Measurements from ENCODE around the gene TEX13A. TPM values are rescaled to one million over a fixed set of nuclear protein-coding genes. Genes with fewer than 3 reads are reported as not detected.

TEX13A gene, protein sequence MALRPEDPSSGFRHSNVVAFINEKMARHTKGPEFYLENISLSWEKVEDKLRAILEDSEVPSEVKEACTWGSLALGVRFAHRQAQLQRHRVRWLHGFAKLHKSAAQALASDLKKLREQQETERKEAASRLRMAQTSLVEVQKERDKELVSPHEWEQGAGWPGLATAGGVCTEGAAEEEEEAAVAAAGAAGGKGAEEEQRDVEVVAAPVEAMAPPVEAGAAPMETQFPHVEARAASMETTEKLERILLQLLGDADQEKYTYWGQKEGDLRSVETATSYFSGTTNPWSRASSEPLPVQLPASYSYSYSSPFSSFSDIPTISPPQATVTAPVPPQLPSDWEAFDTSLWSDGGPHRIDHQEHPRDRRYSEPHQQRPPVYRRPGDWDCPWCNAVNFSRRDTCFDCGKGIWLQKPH
- total RNA-seq (not detected), polyA plus RNA-seq (not detected)

DNA sequence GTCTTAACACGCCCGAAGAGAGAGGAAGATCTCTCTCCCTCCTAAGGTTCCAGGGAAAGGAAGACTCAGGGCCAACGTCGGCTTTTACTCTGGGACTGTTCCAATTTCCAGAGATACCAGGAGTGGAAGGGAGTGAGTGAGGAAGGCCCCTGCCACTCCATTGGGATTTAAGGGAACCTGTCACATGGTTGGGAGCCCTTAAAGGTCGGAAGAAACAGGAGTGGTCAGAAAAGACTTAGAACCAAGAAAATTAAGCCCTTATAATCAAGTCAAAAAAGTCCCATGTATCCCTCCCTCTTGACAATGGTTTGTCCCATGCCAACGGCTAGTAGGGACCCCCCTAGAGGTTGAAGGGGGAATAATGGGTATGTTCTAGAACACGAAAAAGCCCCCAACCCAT lies at the start of gene TEX13A:
TSS of gene TEX13A (minus strand) at position 59 of the 400 bp plus-strand sequence. CDS start 297 bp downstream, outside the sequence.
- DNase-seq (no peak), ATAC-seq (no peak), FAIRE-seq (no peak)
- no peak for TF ChIP-seq CTCF (IDR thresholded peaks at IDR 0.05)
- WGBS, 2 donors, result 67 to 70% methylated on average over 7 of the region's 7 CpGs
- intact Hi-C loops (cut with DNase I), result no loop called here
- Histone ChIP-seq H3K4me1 (no peaks in the 10 kb centered on the region), H3K27ac (no peak within 1 kb of the TSS), H3K9me3 (no peaks in the 10 kb centered on the region), H3K4me3 (no peak within 1 kb of the TSS), H3K36me3 (no peaks in the 10 kb centered on the region), H3K27me3 (peaks cover 0 to 13% (median 0%) of the 10 kb centered on the region in 4 donors)

- WGBS, 2 donors, result 90 to 93% methylated on average over 2 of the region's 2 CpGs
- Histone ChIP-seq H3K9me3 (no peaks in the 10 kb centered on the region), H3K27ac (no peak overlapping the region), H3K4me1 (no peaks in the 10 kb centered on the region), H3K4me3 (no peak overlapping the region), H3K36me3 (no peaks in the 10 kb centered on the region), H3K27me3 (peaks cover 0 to 12% (median 1%) of the 10 kb centered on the region in 4 donors)
- intact Hi-C loops (cut with DNase I), result no loop called here
- DNase-seq, result no peak
- no peak for FAIRE-seq
- ATAC-seq, result no peak
- no peak for TF ChIP-seq CTCF (IDR thresholded peaks at IDR 0.05)
Observed at GRCh38 chrX:105269386-105269785, 48.9 kb upstream of the TEX13A start.

- Histone ChIP-seq H3K27ac (no peak overlapping the region), H3K4me1 (no peaks in the 10 kb centered on the region), H3K9me3 (no peaks in the 10 kb centered on the region), H3K4me3 (no peak overlapping the region), H3K27me3 (peaks cover 0 to 12% (median 1%) of the 10 kb centered on the region in 4 donors), H3K36me3 (no peaks in the 10 kb centered on the region)
- no peak for FAIRE-seq
- ATAC-seq, result no peak
- 56 to 70% methylated on average over 2 of the region's 2 CpGs for WGBS, 2 donors
- no peak for DNase-seq
- TF ChIP-seq CTCF (IDR thresholded peaks at IDR 0.05), result no peak
- intact Hi-C loops (cut with DNase I), result no loop called here
Observed at GRCh38 chrX:105267167-105267566, 46.7 kb upstream of the TEX13A start.

DNA sequence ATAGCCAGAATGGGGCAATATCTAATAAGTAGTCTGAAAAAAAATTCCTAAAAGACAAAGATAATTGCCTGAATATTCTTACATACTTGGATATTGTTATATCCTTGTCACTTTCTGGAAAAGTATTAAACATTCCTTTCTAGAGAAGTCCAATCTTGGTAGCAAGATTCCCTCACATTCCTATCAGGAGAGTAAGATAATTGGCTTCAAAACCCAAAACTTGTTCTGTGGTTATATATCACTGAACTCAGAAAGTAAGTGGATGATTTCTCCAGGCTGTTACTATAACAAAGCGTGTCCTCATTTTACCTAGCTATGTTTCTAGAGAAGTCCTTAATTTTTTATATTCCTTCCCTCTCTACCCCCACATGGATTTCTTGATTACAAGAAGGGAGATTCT lies 46.0 kb upstream of the TEX13A start:
- no peaks in the 10 kb centered on the region for H3K4me1 ChIP-seq
- no peak overlapping the region for H3K27ac ChIP-seq
- FAIRE-seq (no peak), DNase-seq (no peak), ATAC-seq (no peak)
- no peaks in the 10 kb centered on the region for H3K9me3 ChIP-seq
- intact Hi-C loops (cut with DNase I), result no loop called here
- WGBS, 2 donors, result 70 to 72% methylated on average over 1 of the region's 1 CpG
- no peak overlapping the region for H3K4me3 ChIP-seq
- peaks cover 0 to 12% (median 1%) of the 10 kb centered on the region in 4 donors for H3K27me3 ChIP-seq
- TF ChIP-seq CTCF (IDR thresholded peaks at IDR 0.05), result no peak
- H3K36me3 ChIP-seq, result no peaks in the 10 kb centered on the region

DNA sequence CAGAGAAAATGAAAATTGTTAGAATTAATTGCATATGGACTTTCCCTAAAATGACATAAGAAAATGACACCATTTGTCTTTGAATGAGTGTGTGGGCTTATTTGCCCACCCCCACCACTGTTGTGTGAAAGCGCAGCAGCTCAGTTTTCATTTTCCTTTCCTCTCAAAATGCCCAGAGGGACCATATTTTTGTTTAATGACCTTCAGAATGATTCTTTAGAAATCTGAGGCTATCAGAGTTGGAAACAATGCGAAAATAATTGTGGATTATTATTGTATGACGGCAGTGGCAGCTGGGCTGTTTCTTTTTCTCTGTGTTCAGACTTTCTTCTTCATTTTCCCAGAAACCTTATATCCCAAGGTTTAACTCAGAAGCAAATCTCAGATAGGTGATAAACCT lies 44.6 kb upstream of the TEX13A start:
- no peak overlapping the region for H3K27ac ChIP-seq
- H3K4me1 ChIP-seq, result no peaks in the 10 kb centered on the region
- WGBS, 2 donors, result 54 to 61% methylated on average over 3 of the region's 3 CpGs
- FAIRE-seq, result no peak
- no peaks in the 10 kb centered on the region for H3K36me3 ChIP-seq
- ATAC-seq, result no peak
- H3K4me3 ChIP-seq, result no peak overlapping the region
- TF ChIP-seq CTCF (IDR thresholded peaks at IDR 0.05), result no peak
- peaks cover 0 to 4% (median 1%) of the 10 kb centered on the region in 4 donors for H3K27me3 ChIP-seq
- no peaks in the 10 kb centered on the region for H3K9me3 ChIP-seq
- DNase-seq, result no peak
- intact Hi-C loops (cut with DNase I), result no loop called here
